Neural cell (in vitro differentiated cells): ENCODE measurements around the gene MEAK7.

Experiments used
- CTCF ChIP-seq: fragments of 450-650 bp; IDR thresholded peaks from 2 replicates; pipeline ENCODE4 v1.5.1; 2014; ENCODE audit warnings: antibody characterized with exemption, mild to moderate bottlenecking, moderate library complexity; ENCODE audit not compliant: poor library complexity, severe bottlenecking
- EP300 ChIP-seq: fragments of 450-650 bp; conservative IDR thresholded peaks from 2 replicates; pipeline ENCODE4 v1.6.1; 2014; ENCODE audit warnings: antibody characterized with exemption, mild to moderate bottlenecking, moderate library complexity; ENCODE audit not compliant: poor library complexity, severe bottlenecking
- EZH2 ChIP-seq: fragments of 200-600, 300-800 bp; shearing (Covaris generic), sonication (generic); IDR thresholded peaks from 2 replicates; pipeline ENCODE4 v1.6.1; 2014; ENCODE audit warnings: antibody characterized with exemption, low read length, borderline replicate concordance, mild to moderate bottlenecking; ENCODE audit not compliant: insufficient read depth, poor library complexity, severe bottlenecking
- MXI1 ChIP-seq: fragments of 450-650 bp; conservative IDR thresholded peaks from 2 replicates; pipeline ENCODE4 v1.6.1; 2014; ENCODE audit warnings: antibody characterized with exemption, mild to moderate bottlenecking; ENCODE audit not compliant: poor library complexity, severe bottlenecking
- POLR2AphosphoS5 ChIP-seq: IDR thresholded peaks from 2 replicates; pipeline ENCODE4 v1.6.1; 2012
- TAF1 ChIP-seq: IDR thresholded peaks from 2 replicates; pipeline ENCODE4 v1.6.1; 2012; ENCODE audit warnings: low read depth

DNA sequence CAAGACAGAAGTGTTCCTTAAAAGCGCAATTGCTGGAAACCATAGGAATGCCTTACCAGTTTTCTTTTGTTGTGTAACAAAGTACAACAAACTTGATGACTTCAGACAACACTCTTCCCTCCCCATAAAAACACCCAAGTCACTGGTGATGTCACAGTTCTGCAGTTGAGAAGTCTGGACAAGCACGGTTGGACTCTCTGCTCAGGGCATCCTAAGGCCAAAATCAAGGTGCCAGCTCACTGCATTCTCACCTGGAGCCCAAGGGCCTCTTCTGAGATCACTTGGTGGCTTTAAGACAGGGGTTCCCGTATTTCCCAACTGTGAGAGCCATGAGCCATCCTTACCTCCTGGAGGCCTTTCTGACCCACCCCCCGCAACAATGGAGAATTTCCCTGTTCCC lies 45.6 kb upstream of the MEAK7 start:
- no peak for TF ChIP-seq MXI1
- TF ChIP-seq CTCF, result no peak
- TF ChIP-seq POLR2AphosphoS5, result no peak
- no peak for TF ChIP-seq EP300
- no peak for TF ChIP-seq TAF1
- no peak for TF ChIP-seq EZH2
